WTC11 (cell line): ENCODE results near the gene EFCAB5.

Source experiments
- FOXK1 ChIP-seq: sonication (generic); formaldehyde crosslinking; IDR thresholded peaks from 2 replicates; pipeline ENCODE4 v1.8.0; 2022; ENCODE audit warnings: mild to moderate bottlenecking, moderate library complexity, missing genetic modification reagents
- GABPB1 ChIP-seq: sonication (generic); formaldehyde crosslinking; IDR thresholded peaks from 2 replicates; pipeline ENCODE4 v1.8.1; 2023; ENCODE audit warnings: mild to moderate bottlenecking, missing genetic modification reagents
- TCF7 ChIP-seq: sonication (generic); formaldehyde crosslinking; IDR thresholded peaks from 2 replicates; pipeline ENCODE4 v1.8.0; 2022; ENCODE audit warnings: mild to moderate bottlenecking, low read depth, missing genetic modification reagents, moderate library complexity
- TP53 ChIP-seq: sonication (generic); formaldehyde crosslinking; IDR thresholded peaks from 2 replicates; pipeline ENCODE4 v1.8.1; 2023; ENCODE audit warnings: mild to moderate bottlenecking, missing genetic modification reagents
- TF ChIP-seq, protein P1 (sequence below): fragments of 200-600 bp; IDR thresholded peaks from 2 replicates; pipeline ENCODE4 v1.8.0; 2022; ENCODE audit warnings: antibody characterized with exemption

DNA sequence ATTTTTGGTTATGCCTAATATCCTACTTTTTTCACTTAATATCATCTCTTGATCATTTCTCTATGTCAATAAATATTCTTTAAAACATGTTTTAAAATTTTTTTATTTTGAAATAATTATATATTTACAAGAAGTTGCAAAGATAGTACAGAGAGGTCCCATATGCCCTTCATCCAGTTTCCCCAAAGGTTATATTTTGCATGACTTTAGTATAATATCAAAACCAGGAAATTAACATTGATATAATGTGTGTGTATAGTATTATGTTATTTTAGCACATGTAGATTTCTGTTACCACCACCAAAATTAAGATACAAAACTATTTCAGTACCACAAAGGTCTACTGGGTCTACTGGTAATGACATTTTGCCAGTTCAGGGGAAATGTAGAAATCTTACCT lies 60.7 kb downstream of the EFCAB5 start:
- TF ChIP-seq GABPB1 (CRISPR knock-in tag) (no peak), TP53 (CRISPR knock-in tag) (no peak), FOXK1 (no peak), TCF7 (CRISPR knock-in tag) (no peak)
- TF ChIP-seq, protein P1, sequence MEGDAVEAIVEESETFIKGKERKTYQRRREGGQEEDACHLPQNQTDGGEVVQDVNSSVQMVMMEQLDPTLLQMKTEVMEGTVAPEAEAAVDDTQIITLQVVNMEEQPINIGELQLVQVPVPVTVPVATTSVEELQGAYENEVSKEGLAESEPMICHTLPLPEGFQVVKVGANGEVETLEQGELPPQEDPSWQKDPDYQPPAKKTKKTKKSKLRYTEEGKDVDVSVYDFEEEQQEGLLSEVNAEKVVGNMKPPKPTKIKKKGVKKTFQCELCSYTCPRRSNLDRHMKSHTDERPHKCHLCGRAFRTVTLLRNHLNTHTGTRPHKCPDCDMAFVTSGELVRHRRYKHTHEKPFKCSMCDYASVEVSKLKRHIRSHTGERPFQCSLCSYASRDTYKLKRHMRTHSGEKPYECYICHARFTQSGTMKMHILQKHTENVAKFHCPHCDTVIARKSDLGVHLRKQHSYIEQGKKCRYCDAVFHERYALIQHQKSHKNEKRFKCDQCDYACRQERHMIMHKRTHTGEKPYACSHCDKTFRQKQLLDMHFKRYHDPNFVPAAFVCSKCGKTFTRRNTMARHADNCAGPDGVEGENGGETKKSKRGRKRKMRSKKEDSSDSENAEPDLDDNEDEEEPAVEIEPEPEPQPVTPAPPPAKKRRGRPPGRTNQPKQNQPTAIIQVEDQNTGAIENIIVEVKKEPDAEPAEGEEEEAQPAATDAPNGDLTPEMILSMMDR: no peak
